Prostate gland (tissue), 2 donors: ENCODE data around the gene BRD1. TPM values are rescaled to one million over a fixed set of nuclear protein-coding genes. Genes with fewer than 3 reads are reported as not detected.

Experiments used
- DNase-seq: peaks from one replicate; pipeline ENCODE4 v3.0.0-alpha.2; 2019; ENCODE audit warnings: low spot score
- H3K27ac ChIP-seq, 2 donors: fragments of 200-600 bp; sonication (generic); 2 replicates each; pipeline ENCODE4 v1.5.1; 2017 to 2019
- H3K27me3 ChIP-seq: fragments of 200-600 bp; sonication (generic); replicated peaks from 2 replicates; pipeline ENCODE4 v1.5.1; 2019; ENCODE audit not compliant: insufficient read depth
- H3K36me3 ChIP-seq, 2 donors: fragments of 200-600 bp; sonication (generic); 1 replicate in 1 of 2; 2 replicates in 1 of 2; pipeline versions ENCODE4 v1.5.1 to v1.8.1; 2017 to 2019
- H3K4me1 ChIP-seq: fragments of 200-600 bp; sonication (generic); replicated peaks from 2 replicates; pipeline ENCODE4 v1.5.1; 2019
- H3K4me3 ChIP-seq, 2 donors: fragments of 200-600 bp; sonication (generic); 2 replicates each; pipeline ENCODE4 v1.5.1; 2017 to 2019
- H3K9me3 ChIP-seq: fragments of 200-600 bp; sonication (generic); 2 replicates; pipeline ENCODE4 v1.5.1; 2017
- POLR2A ChIP-seq: fragments of 450-650 bp; IDR thresholded peaks from one replicate; pipeline ENCODE4 v1.6.1; 2016; ENCODE audit warnings: antibody characterized with exemption, mild to moderate bottlenecking
- POLR2AphosphoS5 ChIP-seq: sonication (generic); formaldehyde crosslinking; IDR thresholded peaks from one replicate; pipeline ENCODE4 v1.6.1; 2017; ENCODE audit warnings: antibody characterized with exemption
- WGBS: methylation state at CpG from one replicate; pipeline ENCODE4 v1.1.5; 2018; 5-methylcytosine and 5-hydroxymethylcytosine counted together
- intact Hi-C: fragments of 100-400 bp; cut with DNase I; formaldehyde crosslinking; loops from one replicate; pipeline ENCODE4 v1.14.2; 2022
- total RNA-seq, 2 donors: library from RNA; depleted of rRNA; stranded (reverse); fragments of >200 nt; gene quantifications; one replicate each; pipeline ENCODE4 v1.1.0, GENCODE V29; 2016
- TF ChIP-seq, protein P1 (sequence below), 4 experiments: fragments of 200-600 bp in 2 of 4; fragments of 450-650 bp in 2 of 4; sonication (generic) in 2 of 4; IDR thresholded peaks; 1 replicate in 3 of 4; 2 replicates in 1 of 4; pipeline ENCODE4 v1.5.1; 2016 to 2019; ENCODE audit warnings: antibody characterized with exemption in 4 of 4, mild to moderate bottlenecking in 2 of 4, moderate library complexity in 2 of 4

Gene BRD1
- total RNA-seq, 2 donors from 2014 or later, result 40.3 to 74.2 TPM

DNA sequence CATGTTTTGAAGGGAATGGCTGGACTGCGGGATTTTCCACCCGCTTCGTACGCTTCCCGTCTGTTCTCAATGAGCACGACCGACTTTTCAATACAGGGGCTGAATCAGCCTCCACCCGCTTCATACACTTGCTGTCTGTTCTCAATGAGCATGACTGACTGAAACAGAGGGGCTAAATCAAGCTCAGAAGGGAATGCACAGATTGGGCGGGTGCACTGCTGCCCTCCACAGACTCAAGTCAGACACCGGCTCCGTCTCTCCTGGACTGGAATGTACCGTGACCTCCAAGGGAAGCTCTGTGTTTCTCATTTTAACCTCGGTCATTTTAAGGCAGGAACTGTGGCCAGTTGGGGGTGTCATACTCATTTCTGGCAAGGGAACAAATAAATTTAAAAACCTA, 48.5 kb downstream of the BRD1 start:
- Histone ChIP-seq H3K4me1 (no peaks in the 10 kb centered on the region), H3K36me3 (peaks cover 4 to 15% of the 10 kb centered on the region in 2 donors), H3K27me3 (no peaks in the 10 kb centered on the region), H3K4me3 (no peak overlapping the region), H3K27ac (no peak overlapping the region), H3K9me3 (no peaks in the 10 kb centered on the region)
- intact Hi-C loops, result no loop called here
- DNase-seq, result no peak
- TF ChIP-seq POLR2AphosphoS5 (no peak), POLR2A (no peak)
- TF ChIP-seq, protein P1, sequence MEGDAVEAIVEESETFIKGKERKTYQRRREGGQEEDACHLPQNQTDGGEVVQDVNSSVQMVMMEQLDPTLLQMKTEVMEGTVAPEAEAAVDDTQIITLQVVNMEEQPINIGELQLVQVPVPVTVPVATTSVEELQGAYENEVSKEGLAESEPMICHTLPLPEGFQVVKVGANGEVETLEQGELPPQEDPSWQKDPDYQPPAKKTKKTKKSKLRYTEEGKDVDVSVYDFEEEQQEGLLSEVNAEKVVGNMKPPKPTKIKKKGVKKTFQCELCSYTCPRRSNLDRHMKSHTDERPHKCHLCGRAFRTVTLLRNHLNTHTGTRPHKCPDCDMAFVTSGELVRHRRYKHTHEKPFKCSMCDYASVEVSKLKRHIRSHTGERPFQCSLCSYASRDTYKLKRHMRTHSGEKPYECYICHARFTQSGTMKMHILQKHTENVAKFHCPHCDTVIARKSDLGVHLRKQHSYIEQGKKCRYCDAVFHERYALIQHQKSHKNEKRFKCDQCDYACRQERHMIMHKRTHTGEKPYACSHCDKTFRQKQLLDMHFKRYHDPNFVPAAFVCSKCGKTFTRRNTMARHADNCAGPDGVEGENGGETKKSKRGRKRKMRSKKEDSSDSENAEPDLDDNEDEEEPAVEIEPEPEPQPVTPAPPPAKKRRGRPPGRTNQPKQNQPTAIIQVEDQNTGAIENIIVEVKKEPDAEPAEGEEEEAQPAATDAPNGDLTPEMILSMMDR (IDR thresholded peaks at IDR 0.05), result no peak
- 88% methylated on average over 13 of the region's 13 CpGs for whole genome bisulfite sequencing

DNA sequence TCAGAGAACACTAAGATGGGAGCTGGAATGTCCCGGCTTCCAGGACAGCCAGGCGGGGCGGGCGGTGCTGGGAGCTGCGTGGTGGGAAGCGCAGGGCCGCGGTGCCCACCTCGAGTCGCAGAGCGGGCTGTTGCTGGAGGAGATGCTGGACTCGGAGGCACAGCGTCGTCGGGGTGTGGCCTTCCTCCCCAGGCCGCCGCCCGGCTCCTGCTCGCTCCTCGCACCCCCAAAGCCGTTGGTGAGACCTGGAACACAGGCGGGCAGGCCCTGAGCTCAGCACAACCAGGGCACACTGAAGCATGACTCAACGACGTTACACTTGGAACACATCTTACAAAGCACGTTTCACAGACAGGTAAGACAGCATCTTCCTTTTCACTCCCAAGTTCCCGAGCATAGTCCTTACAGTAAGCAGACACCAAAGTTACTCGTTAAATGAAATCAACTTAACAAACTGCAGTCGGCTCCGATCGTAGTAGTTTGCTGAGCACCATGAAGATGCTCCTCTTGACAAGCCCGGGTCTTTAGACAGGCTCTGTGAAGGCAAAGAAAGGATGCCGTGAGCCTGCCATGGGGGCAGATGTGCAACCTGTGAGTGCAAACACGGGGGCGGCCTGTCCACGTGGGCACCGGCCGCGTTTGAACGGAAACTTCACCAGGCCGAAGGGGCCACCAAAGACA, 50.0 kb downstream of the BRD1 start:
- no peaks in the 10 kb centered on the region for H3K4me1 ChIP-seq
- no peak overlapping the region for H3K27ac ChIP-seq
- H3K9me3 ChIP-seq, result no peaks in the 10 kb centered on the region
- no peak overlapping the region for H3K4me3 ChIP-seq
- DNase-seq, result no peak
- no peaks in the 10 kb centered on the region for H3K27me3 ChIP-seq
- TF ChIP-seq, protein P1 (IDR thresholded peaks at IDR 0.05), result no peak
- TF ChIP-seq POLR2A (no peak), POLR2AphosphoS5 (no peak)
- 79% methylated on average over 40 of the region's 40 CpGs for WGBS
- intact Hi-C loops, result no loop called here
- peaks cover 4 to 15% of the 10 kb centered on the region in 2 donors for H3K36me3 ChIP-seq

GRCh38 chr22:49776891-49777290, 50.8 kb downstream of the BRD1 start:
- H3K4me1 ChIP-seq, result no peaks in the 10 kb centered on the region
- no peak overlapping the region for H3K27ac ChIP-seq
- WGBS, result 70% methylated on average over 26 of the region's 29 CpGs
- intact Hi-C loops, result no loop called here
- TF ChIP-seq, protein P1 (IDR thresholded peaks at IDR 0.05), result no peak
- H3K36me3 ChIP-seq, result peaks cover 4 to 15% of the 10 kb centered on the region in 2 donors
- no peak for DNase-seq
- no peaks in the 10 kb centered on the region for H3K27me3 ChIP-seq
- H3K9me3 ChIP-seq, result no peaks in the 10 kb centered on the region
- no peak overlapping the region for H3K4me3 ChIP-seq

DNA sequence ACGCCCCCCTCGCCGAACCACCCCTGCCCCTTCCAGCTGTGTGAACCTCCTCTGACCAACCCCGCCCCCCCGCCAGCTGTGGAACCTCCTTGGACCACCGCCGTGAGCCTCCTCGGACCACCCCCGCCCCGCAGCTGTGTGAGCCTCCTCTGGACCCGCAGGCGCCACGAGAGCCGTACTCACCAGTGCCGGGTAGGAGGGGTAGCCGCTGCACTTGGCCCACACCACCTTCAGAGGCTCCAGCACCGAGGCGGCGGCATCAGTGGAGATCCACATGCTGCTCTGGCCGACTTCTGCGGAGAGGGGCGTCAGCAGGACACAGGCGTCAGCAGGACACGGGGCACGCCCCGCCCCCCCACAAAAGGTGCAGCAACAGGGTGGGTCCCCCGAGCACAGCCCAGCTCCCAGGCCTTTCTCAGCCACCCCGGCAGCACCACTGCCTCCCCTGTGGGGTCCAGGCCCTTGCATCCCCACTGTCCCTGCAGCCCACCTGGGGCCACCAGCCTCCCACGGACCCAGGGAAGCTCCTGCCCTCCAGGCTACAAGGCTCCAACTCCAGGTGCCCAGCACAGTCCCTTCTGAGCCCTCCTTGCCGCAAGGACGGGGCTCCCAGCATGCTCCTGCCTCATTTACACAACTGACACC, 51.7 kb downstream of the BRD1 start:
- Histone ChIP-seq H3K4me1 (no peaks in the 10 kb centered on the region), H3K9me3 (no peaks in the 10 kb centered on the region), H3K36me3 (peaks cover 4 to 15% of the 10 kb centered on the region in 2 donors), H3K27ac (no peak overlapping the region), H3K4me3 (no peak overlapping the region), H3K27me3 (no peaks in the 10 kb centered on the region)
- 92% methylated on average over 28 of the region's 31 CpGs for WGBS
- intact Hi-C loops, result no loop called here
- TF ChIP-seq POLR2A, result no peak
- TF ChIP-seq POLR2AphosphoS5, result no peak
- TF ChIP-seq, protein P1 (IDR thresholded peaks at IDR 0.05), result no peak
- no peak for DNase-seq
